GM12865 (cell line): ENCODE data around the gene PDC.
"Not testable (repeated sequence)": the region's sequence is repeated elsewhere in the genome, so short reads cannot be mapped to it uniquely, and the experiment has no call there.

Experiments
- DNase-seq: peaks from one replicate; pipeline ENCODE4 v3.0.0; 2010; ENCODE audit warnings: low read depth
- H3K4me3 ChIP-seq: 2 replicates; pipeline ENCODE4 v1.5.1; 2011; ENCODE audit warnings: mild to moderate bottlenecking, low read depth, low read length, control low read depth
- TF ChIP-seq, protein P1 (sequence below): IDR thresholded peaks from 2 replicates; pipeline ENCODE4 v1.5.1; 2011; ENCODE audit warnings: low read length, control low read depth, low read depth, inconsistent platforms; ENCODE audit not compliant: insufficient read depth; ENCODE audit errors: missing control alignments

The PDC gene

DNA sequence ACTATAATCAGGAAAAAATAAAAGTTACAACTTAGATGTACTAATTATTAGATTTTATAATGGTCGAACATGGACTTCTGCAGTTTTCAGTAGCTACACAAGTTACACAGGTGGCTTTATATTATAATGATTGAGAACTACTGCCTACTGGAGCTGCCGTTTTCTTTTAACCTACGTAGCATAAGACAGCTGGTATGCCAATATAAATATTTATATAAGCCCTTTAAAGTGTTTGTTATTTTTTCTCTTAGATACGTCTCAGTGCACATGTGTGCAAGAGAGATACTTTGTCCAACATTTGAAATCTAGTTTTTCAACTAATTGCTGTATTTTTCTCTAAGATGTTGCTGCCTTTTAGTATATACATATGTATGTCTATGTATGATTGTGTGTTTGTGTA is 42.4 kb downstream of the PDC start:
- no peak for DNase-seq
- TF ChIP-seq, protein P1, sequence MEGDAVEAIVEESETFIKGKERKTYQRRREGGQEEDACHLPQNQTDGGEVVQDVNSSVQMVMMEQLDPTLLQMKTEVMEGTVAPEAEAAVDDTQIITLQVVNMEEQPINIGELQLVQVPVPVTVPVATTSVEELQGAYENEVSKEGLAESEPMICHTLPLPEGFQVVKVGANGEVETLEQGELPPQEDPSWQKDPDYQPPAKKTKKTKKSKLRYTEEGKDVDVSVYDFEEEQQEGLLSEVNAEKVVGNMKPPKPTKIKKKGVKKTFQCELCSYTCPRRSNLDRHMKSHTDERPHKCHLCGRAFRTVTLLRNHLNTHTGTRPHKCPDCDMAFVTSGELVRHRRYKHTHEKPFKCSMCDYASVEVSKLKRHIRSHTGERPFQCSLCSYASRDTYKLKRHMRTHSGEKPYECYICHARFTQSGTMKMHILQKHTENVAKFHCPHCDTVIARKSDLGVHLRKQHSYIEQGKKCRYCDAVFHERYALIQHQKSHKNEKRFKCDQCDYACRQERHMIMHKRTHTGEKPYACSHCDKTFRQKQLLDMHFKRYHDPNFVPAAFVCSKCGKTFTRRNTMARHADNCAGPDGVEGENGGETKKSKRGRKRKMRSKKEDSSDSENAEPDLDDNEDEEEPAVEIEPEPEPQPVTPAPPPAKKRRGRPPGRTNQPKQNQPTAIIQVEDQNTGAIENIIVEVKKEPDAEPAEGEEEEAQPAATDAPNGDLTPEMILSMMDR, result no peak
- no peak overlapping the region for H3K4me3 ChIP-seq

DNA sequence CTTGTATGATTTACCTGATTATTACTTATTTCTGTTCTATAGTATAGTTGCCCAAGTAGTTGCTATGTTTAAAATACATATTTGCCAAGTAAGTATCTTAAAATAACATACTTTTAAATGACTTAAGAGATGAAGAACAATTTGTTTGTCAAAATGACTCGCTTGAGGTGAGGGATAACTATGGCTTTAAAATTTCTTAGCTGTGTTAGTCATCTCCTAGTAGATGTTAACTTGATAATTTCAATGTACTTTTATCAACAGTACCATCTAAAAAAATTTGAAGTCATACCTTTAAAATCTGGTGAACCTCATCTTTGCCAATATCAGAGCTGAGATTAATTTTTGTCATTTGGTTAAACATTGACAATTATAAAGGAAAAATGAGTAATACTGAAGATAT is 47.6 kb downstream of the PDC start:
- TF ChIP-seq, protein P1, result no peak
- H3K4me3 ChIP-seq, result no peak overlapping the region
- DNase-seq, result no peak

DNA sequence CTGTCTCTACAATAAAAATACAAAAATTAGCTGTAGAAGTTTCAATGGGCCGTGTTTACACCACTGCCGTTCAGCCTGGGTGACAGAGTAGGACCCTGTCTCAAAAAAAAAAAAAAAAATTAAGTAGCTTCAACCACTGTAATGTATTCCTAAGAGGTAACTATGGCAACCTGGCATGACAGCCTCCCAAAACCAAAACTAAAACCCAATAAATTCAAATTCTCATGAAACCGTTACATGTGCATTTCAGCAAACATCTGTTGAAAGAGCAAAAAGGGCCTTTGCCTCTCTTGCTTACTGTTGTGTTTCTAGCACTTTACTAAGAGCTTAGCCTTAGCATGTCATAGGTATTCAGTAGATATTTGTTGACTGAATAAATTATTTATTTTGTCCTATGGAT is 51.8 kb downstream of the PDC start:
- DNase-seq, result peak; percentile 41
- H3K4me3 ChIP-seq, result no peak overlapping the region
- TF ChIP-seq, protein P1, result no peak

DNA sequence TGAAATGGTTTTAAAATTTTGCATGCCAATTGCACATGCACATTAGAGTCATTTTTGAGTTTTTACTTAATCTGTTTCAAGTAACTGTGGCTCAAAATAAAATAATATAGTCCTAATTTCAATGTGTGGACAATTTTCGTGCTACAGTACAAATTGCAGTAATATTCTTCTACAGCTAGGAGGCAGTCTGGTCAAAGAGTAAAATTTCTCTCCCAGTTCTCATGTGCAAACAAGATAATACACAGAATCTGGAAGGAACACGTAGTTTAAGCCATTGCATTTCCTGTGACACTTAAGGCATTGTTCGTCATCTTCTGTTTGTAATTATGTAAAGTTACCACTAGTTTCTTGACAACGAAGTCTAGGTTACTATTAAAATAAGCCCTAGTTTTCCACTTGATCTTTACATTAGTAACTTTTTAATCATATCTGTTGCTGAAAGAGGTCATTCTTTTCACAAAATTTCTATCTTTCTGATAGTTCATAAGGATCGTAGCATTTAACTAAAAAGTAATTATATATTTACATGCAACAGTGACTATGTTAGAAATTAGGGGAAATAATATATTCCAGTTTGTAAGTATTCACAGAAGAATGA is 56.4 kb downstream of the PDC start:
- DNase-seq, result peak; percentile 51
- TF ChIP-seq, protein P1, result peak; percentile 52
- no peak overlapping the region for H3K4me3 ChIP-seq

DNA sequence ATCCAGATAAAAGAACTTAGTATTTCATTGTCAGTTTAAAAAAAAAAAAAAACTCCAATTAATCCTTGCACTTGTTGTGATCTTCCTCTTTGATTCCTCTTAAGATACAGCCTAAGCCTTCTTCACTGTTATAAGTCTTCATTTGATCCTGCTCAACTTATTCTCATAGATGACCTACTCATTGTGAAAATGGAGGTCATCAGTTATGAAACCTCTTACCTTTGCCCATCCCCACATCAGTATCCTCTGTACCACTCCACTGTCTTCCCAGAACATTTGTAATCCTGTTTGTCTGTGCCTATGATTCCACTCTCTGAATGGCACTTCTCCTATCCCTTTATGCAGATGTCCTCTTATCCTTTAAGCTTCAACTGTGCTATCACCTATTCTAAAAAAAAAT is 57.3 kb downstream of the PDC start:
- H3K4me3 ChIP-seq, result no peak overlapping the region
- TF ChIP-seq, protein P1, result no peak
- no peak for DNase-seq

DNA sequence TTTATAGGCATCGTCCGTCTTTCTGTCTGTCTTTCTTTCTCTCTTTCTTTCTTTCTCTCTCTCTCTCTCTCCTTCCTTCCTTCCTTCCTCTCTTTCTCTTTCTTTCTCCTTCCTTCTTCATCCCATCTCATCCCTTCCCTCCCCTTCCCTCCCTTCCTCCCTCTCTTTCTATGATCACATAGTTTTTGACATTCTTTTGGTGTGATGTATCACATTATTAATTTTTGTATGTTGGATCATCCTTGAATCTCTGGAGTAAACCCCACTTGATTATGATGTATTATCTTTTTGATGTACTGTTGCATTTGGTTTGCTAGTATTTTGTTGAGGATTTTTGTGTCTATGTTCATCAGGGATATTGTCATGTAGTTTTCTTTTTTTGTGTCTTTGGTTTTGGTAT is 59.5 kb downstream of the PDC start:
- not testable (repeated sequence) for DNase-seq, H3K4me3 ChIP-seq
